Adrenal gland (tissue), 5 donors: ENCODE measurements around the gene FCN3.

ENCODE experiments used
- CTCF ChIP-seq, 6 experiments: fragments of 450-650 bp in 4 of 6; fragments of 200-600 bp in 2 of 6; sonication (generic) in 1 of 6; IDR thresholded peaks; 1 replicate in 5 of 6; 2 replicates in 1 of 6; pipeline versions ENCODE4 v1.5.1 to v1.8.0; 2016 to 2021; ENCODE audit warnings: antibody characterized with exemption in 6 of 6, mild to moderate bottlenecking in 2 of 6, moderate library complexity in 1 of 6
- POLR2A ChIP-seq, 2 donors: fragments of 450-650 bp; IDR thresholded peaks; one replicate each; pipeline ENCODE4 v1.6.1; 2017; ENCODE audit warnings: antibody characterized with exemption in 2 of 2, mild to moderate bottlenecking in 2 of 2, moderate library complexity in 1 of 2
- donor health status: DM: no; HTN: no; CAD: no.

GRCh38 chr1:27353629-27354028 is 21.0 kb downstream of the FCN3 start:
- no peak for TF ChIP-seq CTCF (IDR thresholded peaks at IDR 0.05)
- TF ChIP-seq POLR2A (IDR thresholded peaks at IDR 0.05): no peak
